ENCODE results near the gene DOCK3.
"Not testable (repeated sequence)": the region's sequence is repeated elsewhere in the genome, so short reads cannot be mapped to it uniquely, and the experiment has no call there.

- not testable (repeated sequence) for TF ChIP-seq CTCF, EP300, POLR2A (IDR thresholded peaks at IDR 0.05)
These were observed 693.5 kb downstream of the DOCK3 start for GRCh38 chr3:51368276-51368675.

All from ovary (tissue), 3 donors.